Measurements from ENCODE around the gene LDLRAD4.

Gene LDLRAD4

GRCh38 chr18:13444430-13445240 is 226.1 kb downstream of the LDLRAD4 start:
- DNase-seq = no peak
- Histone ChIP-seq H3K9me3 (ENCODE audit: control insufficient read depth, low read length) (no peaks in the 10 kb centered on the region), H3K4me2 (ENCODE audit: low read length, poor library complexity, severe bottlenecking) (no peak overlapping the region), H2BK5ac (ENCODE audit: low read depth, low read length, poor library complexity, severe bottlenecking) (no peak overlapping the region), H2AK5ac (ENCODE audit: low read length, severe bottlenecking) (no peak overlapping the region), H2BK15ac (ENCODE audit: low read depth, poor library complexity, severe bottlenecking) (no peak overlapping the region), H2BK12ac (ENCODE audit: low read length in 2 of 2) (no peak overlapping the region), H4K8ac (ENCODE audit: low read length) (no peak overlapping the region), H4K91ac (ENCODE audit: low read length) (no peak overlapping the region), H3K14ac (ENCODE audit: low read length in 2 of 2) (no peak overlapping the region), H3K36me3 (ENCODE audit: control insufficient read depth in 1 of 2, insufficient read depth in 2 of 2, low read depth in 1 of 2, low read length in 2 of 2) (no peaks in the 10 kb centered on the region), H3K4ac (ENCODE audit: low read depth in 1 of 2, low read length in 2 of 2) (no peak overlapping the region), H3K4me1 (ENCODE audit: control insufficient read depth, insufficient read depth, low read depth, low read length) (peaks cover 8% of the 10 kb centered on the region), H3K79me1 (replicated peaks; ENCODE audit: low read length, poor library complexity, severe bottlenecking) (no peaks in the 10 kb centered on the region), H2BK120ac (ENCODE audit: low read depth, low read length) (no peak overlapping the region), H3K27me3 (ENCODE audit: control insufficient read depth in 1 of 2, insufficient read depth in 1 of 2, low read length in 2 of 2) (peaks cover 11 to 32% of the 10 kb centered on the region in 2 experiments), H3K9ac (ENCODE audit: low read length) (no peak overlapping the region), H3K27ac (ENCODE audit: low read length, poor library complexity, severe bottlenecking) (no peak overlapping the region), H3K4me3 (ENCODE audit: insufficient read depth in 1 of 2, low read depth in 1 of 2, low read length in 2 of 2) (no peak overlapping the region), H3K18ac (ENCODE audit: low read depth in 1 of 2, low read length in 2 of 2) (no peak overlapping the region), H3K23ac (ENCODE audit: low read length in 2 of 2) (no peak overlapping the region), H2AFZ (ENCODE audit: low read depth, low read length) (no peak overlapping the region)
- WGBS = 77% methylated on average over 7 of the region's 8 CpGs

- no peak overlapping the region for H2BK12ac ChIP-seq (ENCODE audit: low read length in 2 of 2)
- H3K36me3 ChIP-seq (ENCODE audit: control insufficient read depth in 1 of 2, insufficient read depth in 2 of 2, low read depth in 1 of 2, low read length in 2 of 2) = no peaks in the 10 kb centered on the region
- no peak overlapping the region for H4K91ac ChIP-seq (ENCODE audit: low read length)
- H2BK5ac ChIP-seq (ENCODE audit: low read depth, low read length, poor library complexity, severe bottlenecking) = no peak overlapping the region
- no peak overlapping the region for H3K18ac ChIP-seq (ENCODE audit: low read depth in 1 of 2, low read length in 2 of 2)
- H2BK120ac ChIP-seq (ENCODE audit: low read depth, low read length) = no peak overlapping the region
- WGBS = 64% methylated on average over 6 of the region's 6 CpGs
- H3K4me2 ChIP-seq (ENCODE audit: low read length, poor library complexity, severe bottlenecking) = no peak overlapping the region
- H2AFZ ChIP-seq (ENCODE audit: low read depth, low read length) = no peak overlapping the region
- H3K9me3 ChIP-seq (ENCODE audit: control insufficient read depth, low read length) = no peaks in the 10 kb centered on the region
- peaks cover 8% of the 10 kb centered on the region for H3K4me1 ChIP-seq (ENCODE audit: control insufficient read depth, insufficient read depth, low read depth, low read length)
- H3K79me1 ChIP-seq (replicated peaks; ENCODE audit: low read length, poor library complexity, severe bottlenecking) = no peaks in the 10 kb centered on the region
- H3K27me3 ChIP-seq (ENCODE audit: control insufficient read depth in 1 of 2, insufficient read depth in 1 of 2, low read length in 2 of 2) = peaks cover 11 to 32% of the 10 kb centered on the region in 2 experiments
- H2BK15ac ChIP-seq (ENCODE audit: low read depth, poor library complexity, severe bottlenecking) = no peak overlapping the region
- no peak overlapping the region for H3K9ac ChIP-seq (ENCODE audit: low read length)
- peak overlapping the region in 1 of 2 experiments; percentile 39 for H3K14ac ChIP-seq (ENCODE audit: low read length in 2 of 2)
- H2AK5ac ChIP-seq (ENCODE audit: low read length, severe bottlenecking) = no peak overlapping the region
- DNase-seq = no peak
- no peak overlapping the region for H3K4ac ChIP-seq (ENCODE audit: low read depth in 1 of 2, low read length in 2 of 2)
- no peak overlapping the region for H4K8ac ChIP-seq (ENCODE audit: low read length)
- no peak overlapping the region for H3K4me3 ChIP-seq (ENCODE audit: insufficient read depth in 1 of 2, low read depth in 1 of 2, low read length in 2 of 2)
- H3K27ac ChIP-seq (ENCODE audit: low read length, poor library complexity, severe bottlenecking) = no peak overlapping the region
- H3K23ac ChIP-seq (ENCODE audit: low read length in 2 of 2) = no peak overlapping the region
These were observed 226.8 kb downstream of the LDLRAD4 start for GRCh38 chr18:13445241-13445897.

- Histone ChIP-seq H4K91ac (ENCODE audit: low read length) (no peak overlapping the region), H3K4ac (ENCODE audit: low read depth in 1 of 2, low read length in 2 of 2) (no peak overlapping the region), H3K4me1 (ENCODE audit: control insufficient read depth, insufficient read depth, low read depth, low read length) (peaks cover 6% of the 10 kb centered on the region), H3K27ac (ENCODE audit: low read length, poor library complexity, severe bottlenecking) (no peak overlapping the region), H2BK15ac (ENCODE audit: low read depth, poor library complexity, severe bottlenecking) (no peak overlapping the region), H2AK5ac (ENCODE audit: low read length, severe bottlenecking) (no peak overlapping the region), H3K79me1 (replicated peaks; ENCODE audit: low read length, poor library complexity, severe bottlenecking) (no peaks in the 10 kb centered on the region), H3K9me3 (ENCODE audit: control insufficient read depth, low read length) (no peaks in the 10 kb centered on the region), H3K14ac (ENCODE audit: low read length in 2 of 2) (no peak overlapping the region), H2BK12ac (ENCODE audit: low read length in 2 of 2) (no peak overlapping the region), H2AFZ (ENCODE audit: low read depth, low read length) (no peak overlapping the region), H3K18ac (ENCODE audit: low read depth in 1 of 2, low read length in 2 of 2) (no peak overlapping the region), H4K8ac (ENCODE audit: low read length) (no peak overlapping the region), H3K27me3 (ENCODE audit: control insufficient read depth in 1 of 2, insufficient read depth in 1 of 2, low read length in 2 of 2) (peaks cover 11 to 32% of the 10 kb centered on the region in 2 experiments), H3K23ac (ENCODE audit: low read length in 2 of 2) (no peak overlapping the region), H3K9ac (ENCODE audit: low read length) (no peak overlapping the region), H2BK5ac (ENCODE audit: low read depth, low read length, poor library complexity, severe bottlenecking) (no peak overlapping the region), H2BK120ac (ENCODE audit: low read depth, low read length) (no peak overlapping the region), H3K4me3 (ENCODE audit: insufficient read depth in 1 of 2, low read depth in 1 of 2, low read length in 2 of 2) (no peak overlapping the region), H3K4me2 (ENCODE audit: low read length, poor library complexity, severe bottlenecking) (no peak overlapping the region), H3K36me3 (ENCODE audit: control insufficient read depth in 1 of 2, insufficient read depth in 2 of 2, low read depth in 1 of 2, low read length in 2 of 2) (no peaks in the 10 kb centered on the region)
- DNase-seq = no peak
- 89% methylated on average over 6 of the region's 6 CpGs for WGBS
These were observed 227.5 kb downstream of the LDLRAD4 start for GRCh38 chr18:13446024-13446423.

- Histone ChIP-seq H2BK5ac (ENCODE audit: low read depth, low read length, poor library complexity, severe bottlenecking) (no peak overlapping the region), H4K91ac (ENCODE audit: low read length) (no peak overlapping the region), H3K27ac (ENCODE audit: low read length, poor library complexity, severe bottlenecking) (no peak overlapping the region), H3K4me3 (ENCODE audit: insufficient read depth in 1 of 2, low read depth in 1 of 2, low read length in 2 of 2) (peak overlapping the region in 1 of 2 experiments; percentile 7), H3K4me1 (ENCODE audit: control insufficient read depth, insufficient read depth, low read depth, low read length) (peaks cover 6% of the 10 kb centered on the region), H3K4me2 (ENCODE audit: low read length, poor library complexity, severe bottlenecking) (no peak overlapping the region), H3K79me1 (replicated peaks; ENCODE audit: low read length, poor library complexity, severe bottlenecking) (no peaks in the 10 kb centered on the region), H2AFZ (ENCODE audit: low read depth, low read length) (no peak overlapping the region), H4K8ac (ENCODE audit: low read length) (no peak overlapping the region), H3K36me3 (ENCODE audit: control insufficient read depth in 1 of 2, insufficient read depth in 2 of 2, low read depth in 1 of 2, low read length in 2 of 2) (no peaks in the 10 kb centered on the region), H3K9me3 (ENCODE audit: control insufficient read depth, low read length) (no peaks in the 10 kb centered on the region), H3K14ac (ENCODE audit: low read length in 2 of 2) (no peak overlapping the region), H2BK12ac (ENCODE audit: low read length in 2 of 2) (no peak overlapping the region), H3K18ac (ENCODE audit: low read depth in 1 of 2, low read length in 2 of 2) (no peak overlapping the region), H3K4ac (ENCODE audit: low read depth in 1 of 2, low read length in 2 of 2) (no peak overlapping the region), H3K9ac (ENCODE audit: low read length) (peak overlapping the region; percentile 46), H3K23ac (ENCODE audit: low read length in 2 of 2) (no peak overlapping the region), H2AK5ac (ENCODE audit: low read length, severe bottlenecking) (no peak overlapping the region), H2BK15ac (ENCODE audit: low read depth, poor library complexity, severe bottlenecking) (no peak overlapping the region), H2BK120ac (ENCODE audit: low read depth, low read length) (no peak overlapping the region), H3K27me3 (ENCODE audit: control insufficient read depth in 1 of 2, insufficient read depth in 1 of 2, low read length in 2 of 2) (peaks cover 11 to 36% of the 10 kb centered on the region in 2 experiments)
- DNase-seq = no peak
- WGBS = 47% methylated on average over 17 of the region's 22 CpGs
These were observed 228.3 kb downstream of the LDLRAD4 start for GRCh38 chr18:13446610-13447461.

All from mesenchymal stem cell (in vitro differentiated cells and primary cell).